ENCODE data around the gene NTSR1. TPM values are rescaled to one million over a fixed set of nuclear protein-coding genes. Genes with fewer than 3 reads are reported as not detected.

The NTSR1 gene
- total RNA-seq, 1 experiment from 2014 or later = not detected

DNA sequence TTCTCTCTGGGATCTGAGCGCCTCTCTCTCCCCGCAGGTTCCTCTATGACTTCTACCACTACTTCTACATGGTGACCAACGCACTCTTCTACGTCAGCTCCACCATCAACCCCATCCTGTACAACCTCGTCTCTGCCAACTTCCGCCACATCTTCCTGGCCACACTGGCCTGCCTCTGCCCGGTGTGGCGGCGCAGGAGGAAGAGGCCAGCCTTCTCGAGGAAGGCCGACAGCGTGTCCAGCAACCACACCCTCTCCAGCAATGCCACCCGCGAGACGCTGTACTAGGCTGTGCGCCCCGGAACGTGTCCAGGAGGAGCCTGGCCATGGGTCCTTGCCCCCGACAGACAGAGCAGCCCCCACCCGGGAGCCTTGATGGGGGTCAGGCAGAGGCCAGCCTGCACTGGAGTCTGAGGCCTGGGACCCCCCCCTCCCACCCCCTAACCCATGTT is 51.4 kb downstream of the NTSR1 start:
- in situ Hi-C loops (cut with HindIII; ENCODE audit: low pct_unique_long_range_greater_than_20kb, low sequenced_read_pairs) = no loop called here
- DNase-seq (ENCODE audit: low read depth) = no peak

DNA sequence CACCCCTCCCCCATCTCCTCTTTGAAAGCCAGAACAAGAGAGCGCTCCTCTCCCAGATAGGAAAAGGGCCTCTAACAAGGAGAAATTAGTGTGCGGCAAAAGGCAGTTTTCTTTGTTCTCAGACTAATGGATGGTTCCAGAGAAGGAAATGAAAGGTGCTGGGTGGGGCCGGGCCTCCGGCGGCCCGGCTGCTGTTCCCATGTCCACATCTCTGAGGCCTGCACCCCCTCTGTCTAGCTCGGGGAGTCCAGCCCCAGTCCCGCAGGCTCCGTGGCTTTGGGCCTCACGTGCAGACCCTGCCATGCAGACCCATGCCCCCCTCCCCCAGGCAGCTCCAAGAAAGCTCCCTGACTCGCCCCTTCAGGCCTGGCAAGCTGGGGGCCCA is 51.8 kb downstream of the NTSR1 start:
- DNase-seq (ENCODE audit: low read depth) = no peak
- in situ Hi-C loops (cut with HindIII; ENCODE audit: low pct_unique_long_range_greater_than_20kb, low sequenced_read_pairs) = no loop called here

DNA sequence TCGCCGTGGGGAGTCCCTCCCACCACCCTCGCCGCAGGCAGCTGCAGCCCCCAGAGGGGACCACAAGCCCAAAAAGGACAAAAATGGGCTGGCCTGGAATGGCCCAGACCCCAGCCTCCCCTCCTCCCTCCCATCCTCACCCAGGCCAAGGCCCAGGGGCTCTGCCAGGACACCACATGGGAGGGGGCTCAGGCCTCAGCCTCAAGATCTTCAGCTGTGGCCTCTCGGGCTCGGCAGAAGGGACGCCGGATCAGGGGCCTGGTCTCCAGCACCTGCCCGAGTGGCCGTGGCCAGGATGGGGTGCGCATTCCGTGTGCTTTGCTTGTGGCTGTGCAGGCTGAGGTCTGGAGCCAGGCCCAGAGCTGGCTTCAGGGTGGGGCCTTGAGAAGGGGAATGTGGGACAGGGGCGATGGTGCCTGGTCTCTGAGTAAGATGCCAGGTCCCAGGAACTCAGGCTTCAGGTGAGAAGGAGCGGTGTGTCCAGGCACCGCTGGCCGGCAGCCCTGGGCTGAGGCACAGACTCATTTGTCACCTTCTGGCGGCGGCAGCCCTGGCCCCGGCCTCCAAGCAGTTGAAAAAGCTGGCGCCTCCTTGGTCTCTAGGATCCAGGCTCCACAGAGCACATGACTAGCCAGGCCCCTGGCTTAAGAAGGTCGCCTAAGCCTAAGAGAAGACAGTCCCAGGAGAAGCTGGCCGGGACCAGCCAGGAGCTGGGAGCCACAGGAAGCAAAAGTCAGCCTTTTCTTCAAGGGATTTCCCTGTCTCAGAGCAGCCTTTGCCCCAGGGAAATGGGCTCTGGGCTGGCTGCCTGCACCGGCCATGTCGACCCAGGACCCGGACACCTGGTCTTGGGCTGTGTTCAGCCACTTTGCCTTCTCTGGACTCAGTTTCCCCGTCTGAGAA is 52.5 kb downstream of the NTSR1 start:
- DNase-seq (ENCODE audit: low read depth) = no peak
- in situ Hi-C loops (cut with HindIII; ENCODE audit: low pct_unique_long_range_greater_than_20kb, low sequenced_read_pairs) = no loop called here

DNA sequence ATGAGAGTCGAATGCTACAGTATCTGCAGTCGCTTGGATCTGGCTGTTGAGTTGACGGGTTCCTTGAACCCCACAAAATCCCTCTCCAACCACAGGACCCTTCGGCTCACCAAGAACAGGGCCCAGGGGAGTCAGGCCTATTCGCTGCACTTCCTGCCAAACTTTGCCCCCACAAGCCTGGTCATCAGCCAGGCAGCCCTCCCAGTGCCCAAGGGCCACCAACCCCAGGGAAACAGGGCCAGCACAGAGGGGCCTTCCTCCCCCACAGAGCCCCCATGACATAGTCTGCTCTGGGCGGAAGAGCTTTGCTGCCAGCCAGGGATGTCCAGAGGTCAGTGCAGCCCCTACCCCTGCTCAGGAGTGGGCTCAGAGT is 53.1 kb downstream of the NTSR1 start:
- in situ Hi-C loops (cut with HindIII; ENCODE audit: low pct_unique_long_range_greater_than_20kb, low sequenced_read_pairs) = no loop called here
- no peak for DNase-seq (ENCODE audit: low read depth)

DNA sequence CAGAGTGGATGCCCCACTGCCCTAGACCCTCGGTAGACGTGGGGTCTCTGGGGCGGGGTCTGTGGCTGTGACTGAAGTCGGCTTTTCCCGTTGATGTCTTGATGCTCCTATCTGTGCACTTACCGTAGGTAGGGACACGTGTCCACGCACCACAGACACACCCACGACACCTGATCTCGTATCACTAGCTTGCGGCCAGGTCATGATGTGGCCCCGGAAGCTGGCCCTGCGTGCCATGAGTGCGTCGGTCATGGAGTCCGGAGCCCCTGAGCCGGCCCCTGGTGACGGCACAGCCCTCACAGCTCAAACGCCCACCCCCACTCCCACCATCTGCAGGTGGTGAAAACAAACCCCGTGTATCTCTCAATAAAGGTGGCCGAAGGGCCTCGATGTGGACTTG is 53.7 kb downstream of the NTSR1 start:
- DNase-seq (ENCODE audit: low read depth) = no peak
- in situ Hi-C loops (cut with HindIII; ENCODE audit: low pct_unique_long_range_greater_than_20kb, low sequenced_read_pairs) = no loop called here

DNA sequence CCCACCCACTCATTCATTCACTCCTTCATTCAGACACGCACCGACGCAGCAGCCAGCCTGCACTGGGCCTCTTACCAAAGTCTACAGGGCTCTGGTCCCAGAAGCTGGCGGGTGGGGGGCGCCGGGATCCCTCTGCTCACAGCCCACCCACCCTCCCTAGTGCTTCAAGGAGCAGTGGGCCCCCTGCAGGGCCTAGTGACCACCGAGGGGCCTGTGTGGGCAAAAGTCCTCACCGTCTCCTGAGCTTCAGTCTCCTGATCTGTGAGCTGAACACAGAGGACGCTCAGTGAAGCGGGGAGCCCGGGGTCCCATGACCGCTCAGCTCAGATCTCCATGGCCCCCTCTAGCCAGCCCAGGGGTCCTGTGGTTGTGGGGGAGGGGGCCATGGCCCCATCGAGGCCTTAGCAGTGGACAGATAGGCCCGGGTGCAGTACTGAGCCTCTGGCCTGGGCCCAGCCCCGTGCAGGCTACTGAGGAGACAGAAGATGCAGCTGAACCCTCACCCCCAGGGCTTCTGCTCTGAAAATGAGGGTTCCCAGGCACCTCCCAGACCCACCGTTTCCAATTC is 54.2 kb downstream of the NTSR1 start:
- no peak for DNase-seq (ENCODE audit: low read depth)
- in situ Hi-C loops (cut with HindIII; ENCODE audit: low pct_unique_long_range_greater_than_20kb, low sequenced_read_pairs) = no loop called here

DNA sequence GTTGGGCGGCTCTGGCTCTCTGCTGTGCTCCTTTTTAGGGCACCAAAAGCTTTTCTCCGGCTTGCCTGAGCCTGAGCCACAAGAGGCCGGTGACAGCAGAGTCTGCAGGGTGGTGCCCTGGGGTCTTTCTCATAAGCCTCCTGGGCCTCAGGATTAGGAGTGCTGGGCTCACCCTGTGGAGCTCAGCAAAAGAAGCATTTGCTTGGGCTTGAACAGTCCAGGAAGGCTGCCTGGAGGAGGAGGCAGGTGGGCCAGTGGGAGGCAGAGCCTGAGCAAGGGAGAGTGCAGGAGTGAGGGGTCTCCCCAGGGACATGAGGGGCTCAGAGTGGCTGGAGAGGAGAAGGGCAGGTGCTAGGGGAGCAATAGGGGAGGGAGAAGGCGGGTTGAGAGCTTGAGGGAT is 54.8 kb downstream of the NTSR1 start:
- DNase-seq (ENCODE audit: low read depth) = no peak
- in situ Hi-C loops (cut with HindIII; ENCODE audit: low pct_unique_long_range_greater_than_20kb, low sequenced_read_pairs) = no loop called here

DNA sequence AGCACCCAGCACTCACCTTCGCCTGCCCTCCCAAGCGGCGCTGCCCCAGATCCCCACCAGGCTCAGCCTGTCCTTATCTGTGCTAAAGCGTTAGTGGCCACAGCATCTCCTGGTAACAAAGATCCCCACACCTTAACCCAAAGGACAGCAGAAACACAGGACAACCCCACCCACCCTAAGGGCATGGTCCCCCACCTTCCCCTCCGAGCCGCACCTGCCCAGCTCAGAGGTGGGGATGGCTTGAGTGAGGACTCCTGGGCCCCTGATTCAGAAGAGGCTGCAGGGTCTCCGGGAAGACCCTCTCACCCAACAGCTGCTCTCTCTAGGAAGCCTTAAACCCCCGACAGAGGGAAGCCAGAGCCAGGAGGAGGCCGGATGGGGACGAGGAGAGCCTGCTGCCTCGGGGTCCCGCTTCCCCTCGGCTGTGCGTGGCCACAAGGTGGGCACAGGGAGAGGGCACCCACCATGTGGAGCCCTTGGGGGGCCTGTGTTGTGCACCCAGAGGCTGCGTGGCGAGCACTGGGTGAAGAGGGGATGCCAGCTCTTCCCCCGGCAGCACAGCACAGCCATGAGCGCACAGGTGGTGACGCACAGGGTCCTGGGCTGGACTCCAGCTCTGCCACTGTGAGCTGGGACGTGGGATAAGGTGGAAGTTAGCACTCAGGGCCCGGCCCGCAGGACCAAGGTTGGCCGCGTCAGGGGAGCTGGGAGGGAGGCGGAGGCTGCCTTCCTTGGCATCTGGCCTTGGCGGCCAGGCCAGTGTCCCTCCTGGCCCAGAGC is 55.7 kb downstream of the NTSR1 start:
- no peak for DNase-seq (ENCODE audit: low read depth)
- in situ Hi-C loops (cut with HindIII; ENCODE audit: low pct_unique_long_range_greater_than_20kb, low sequenced_read_pairs) = no loop called here

DNA sequence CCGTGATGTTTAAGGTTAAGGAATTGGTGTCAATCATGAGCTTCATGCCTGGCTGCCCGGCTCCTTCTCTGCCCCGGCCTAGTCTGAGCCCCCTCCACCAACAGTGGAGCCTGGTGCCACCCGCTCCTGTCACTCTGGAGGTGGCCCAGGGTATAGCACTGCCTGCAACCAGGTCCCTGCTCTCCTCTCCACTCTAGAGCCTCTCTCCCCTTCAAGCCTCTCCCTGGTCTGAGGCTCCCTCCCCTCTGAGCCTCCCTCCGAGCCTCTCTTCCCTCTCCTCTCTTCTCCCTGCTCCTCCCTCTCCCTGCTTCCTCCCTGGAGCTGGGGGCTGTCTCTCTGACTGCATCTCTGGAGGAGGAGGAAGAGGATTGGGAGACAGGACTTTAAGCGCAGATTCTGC is 56.4 kb downstream of the NTSR1 start:
- no peak for DNase-seq (ENCODE audit: low read depth)
- in situ Hi-C loops (cut with HindIII; ENCODE audit: low pct_unique_long_range_greater_than_20kb, low sequenced_read_pairs) = no loop called here

DNA sequence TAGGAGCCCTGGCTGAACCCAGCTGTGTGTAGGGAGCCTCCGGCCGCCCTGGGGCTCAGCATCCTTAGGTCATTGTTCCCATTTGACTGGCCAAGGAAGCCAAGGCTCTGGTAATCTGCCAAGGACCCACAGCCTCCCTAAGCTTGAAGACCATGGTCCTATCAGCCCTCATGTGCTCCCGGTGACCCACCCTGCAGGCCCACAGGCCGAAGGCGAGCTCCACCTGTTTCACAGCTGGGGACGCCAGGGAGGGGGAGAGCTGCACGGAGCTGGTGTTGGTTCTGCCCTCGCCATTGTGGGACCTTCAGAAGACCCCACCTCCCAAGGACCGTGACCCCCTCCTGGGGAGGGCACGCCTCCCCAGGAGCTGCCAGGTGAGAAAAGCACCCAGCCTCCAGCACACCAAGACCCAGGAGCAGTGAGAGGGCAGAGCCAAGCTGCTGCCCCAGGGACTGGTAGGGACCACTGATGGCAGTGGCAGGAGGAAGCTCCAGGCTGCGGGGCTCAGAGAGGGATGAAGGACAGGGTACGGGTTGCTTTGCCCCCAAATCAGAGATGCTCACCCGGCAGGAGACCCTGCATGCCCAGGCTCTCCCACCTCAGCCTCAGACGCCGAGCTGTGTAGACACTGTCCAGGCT is 56.9 kb downstream of the NTSR1 start:
- in situ Hi-C loops (cut with HindIII; ENCODE audit: low pct_unique_long_range_greater_than_20kb, low sequenced_read_pairs) = no loop called here
- no peak for DNase-seq (ENCODE audit: low read depth)

DNA sequence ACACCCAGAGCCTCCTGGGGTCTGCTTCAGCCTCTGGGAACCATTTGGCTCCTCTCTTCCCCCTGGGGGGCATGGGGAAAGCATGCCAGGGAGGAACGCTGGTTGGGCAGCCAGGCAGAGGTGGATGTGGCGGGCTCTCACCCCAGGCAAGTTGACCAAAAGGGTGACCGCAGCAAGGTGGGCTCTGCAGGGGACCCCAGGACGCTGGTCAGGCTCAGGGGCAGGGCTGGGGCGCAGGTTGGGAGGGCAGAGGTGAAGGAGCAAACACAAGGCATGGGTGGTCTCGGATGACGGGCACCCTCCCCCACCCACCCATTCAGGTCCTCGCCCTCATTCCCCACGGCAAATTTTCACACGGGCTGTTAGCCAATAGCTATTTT is 57.4 kb downstream of the NTSR1 start:
- in situ Hi-C loops (cut with HindIII; ENCODE audit: low pct_unique_long_range_greater_than_20kb, low sequenced_read_pairs) = no loop called here
- DNase-seq (ENCODE audit: low read depth) = no peak

DNA sequence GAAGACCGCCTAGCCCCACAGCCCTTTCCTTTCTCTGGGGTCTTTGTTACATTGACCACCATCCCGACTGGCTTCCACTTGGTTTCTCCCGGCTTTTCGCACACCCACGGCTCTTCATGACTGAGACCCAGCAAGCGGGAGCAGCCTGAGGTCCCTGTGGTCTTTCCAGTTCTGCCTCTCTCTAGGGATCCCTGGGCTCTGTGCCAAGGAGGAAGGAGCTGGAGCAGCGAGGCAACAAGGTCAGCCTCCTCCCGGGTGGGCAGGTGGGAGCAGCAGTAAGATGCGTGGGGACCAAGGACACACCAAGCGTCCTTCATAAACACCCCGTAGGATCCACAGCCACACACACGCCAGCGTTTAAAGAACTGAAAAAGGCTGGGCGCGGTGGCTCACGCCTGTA is 58.1 kb downstream of the NTSR1 start:
- in situ Hi-C loops (cut with HindIII; ENCODE audit: low pct_unique_long_range_greater_than_20kb, low sequenced_read_pairs) = no loop called here
- DNase-seq (ENCODE audit: low read depth) = no peak

DNA sequence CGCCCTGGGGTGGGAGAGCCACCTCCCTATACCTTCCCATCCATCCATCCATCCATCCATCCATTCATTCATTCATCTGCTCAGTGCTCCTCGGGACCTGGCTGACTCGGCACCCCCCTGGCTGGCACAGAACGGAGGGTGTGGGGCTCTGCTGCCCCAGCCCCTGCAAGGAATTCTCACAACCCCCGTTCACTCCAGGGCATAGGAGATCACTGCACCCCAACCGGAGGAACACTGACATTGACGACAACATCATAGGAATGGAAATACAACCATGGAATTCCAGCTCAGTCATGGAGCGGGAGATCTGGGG is 59.6 kb downstream of the NTSR1 start:
- in situ Hi-C loops (cut with HindIII; ENCODE audit: low pct_unique_long_range_greater_than_20kb, low sequenced_read_pairs) = no loop called here
- DNase-seq (ENCODE audit: low read depth) = no peak

DNA sequence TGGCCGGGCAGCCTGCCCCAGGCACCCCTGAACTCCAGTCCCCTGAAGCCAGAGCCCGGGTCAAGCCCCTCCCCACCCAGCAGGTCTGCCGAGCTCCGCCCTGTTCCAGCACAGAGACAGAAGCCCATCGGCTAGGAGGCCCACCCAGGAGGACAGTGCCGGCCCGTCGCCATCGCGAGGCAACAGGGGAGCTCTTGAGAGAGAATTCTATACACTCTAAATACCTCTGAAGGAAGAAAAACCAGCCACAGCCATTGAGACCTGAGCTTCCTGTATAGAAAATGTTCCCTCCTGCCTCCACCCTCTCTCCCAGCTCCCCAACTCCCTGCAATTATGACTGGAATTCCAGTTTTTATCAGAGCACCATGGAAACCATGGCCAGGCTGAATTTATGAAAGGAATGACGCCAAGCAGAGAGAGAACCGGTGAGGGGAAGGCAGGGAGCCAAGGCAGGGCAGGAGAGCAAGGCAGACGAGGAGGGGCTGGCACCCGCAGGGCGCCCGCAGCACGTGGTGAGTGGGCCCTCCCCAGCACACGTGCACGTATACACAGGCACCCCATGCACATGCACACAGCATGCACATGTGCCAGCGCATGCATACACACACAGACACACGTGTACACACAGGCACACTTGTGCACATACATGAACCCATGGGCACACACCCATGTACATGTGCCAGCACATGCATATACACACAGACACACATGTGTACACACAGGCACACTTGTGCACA is 60.1 kb downstream of the NTSR1 start:
- DNase-seq (ENCODE audit: low read depth) = no peak
- in situ Hi-C loops (cut with HindIII; ENCODE audit: low pct_unique_long_range_greater_than_20kb, low sequenced_read_pairs) = no loop called here

DNA sequence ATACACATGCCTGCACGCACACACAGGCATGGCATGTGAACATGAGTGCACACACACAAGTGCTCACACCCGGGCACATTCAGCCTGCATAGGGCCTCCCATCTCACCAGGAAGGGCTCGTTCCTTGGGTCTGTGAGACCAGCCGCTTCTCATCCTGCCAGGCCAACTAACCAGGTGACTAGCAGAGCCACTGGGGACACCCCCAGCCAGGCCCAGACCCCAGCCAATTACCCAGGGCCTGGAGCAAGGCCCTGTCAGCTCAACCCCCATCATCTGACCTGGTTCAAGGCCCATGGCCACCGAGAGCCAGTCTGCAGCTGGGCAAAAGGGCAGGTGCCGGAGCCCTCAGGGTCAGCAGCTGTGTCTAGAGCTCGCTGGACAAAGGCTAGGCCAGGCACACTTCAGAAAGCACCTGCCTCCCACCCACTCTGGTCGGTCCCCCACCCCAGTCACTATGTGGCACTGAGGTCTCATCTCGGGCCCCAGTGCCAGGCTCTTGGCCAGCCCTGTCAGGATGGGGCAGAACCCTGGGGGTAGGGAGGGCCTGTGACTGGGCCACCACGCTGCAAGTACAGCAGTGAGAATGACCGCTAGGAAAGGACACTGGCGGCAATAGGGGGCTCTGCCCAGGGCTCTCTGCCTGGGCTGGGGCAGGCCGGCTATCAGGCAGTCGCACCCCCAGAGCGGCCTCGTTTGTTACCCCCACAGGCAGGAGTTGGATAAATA is 60.9 kb downstream of the NTSR1 start:
- DNase-seq (ENCODE audit: low read depth) = no peak
- in situ Hi-C loops (cut with HindIII; ENCODE audit: low pct_unique_long_range_greater_than_20kb, low sequenced_read_pairs) = no loop called here

DNA sequence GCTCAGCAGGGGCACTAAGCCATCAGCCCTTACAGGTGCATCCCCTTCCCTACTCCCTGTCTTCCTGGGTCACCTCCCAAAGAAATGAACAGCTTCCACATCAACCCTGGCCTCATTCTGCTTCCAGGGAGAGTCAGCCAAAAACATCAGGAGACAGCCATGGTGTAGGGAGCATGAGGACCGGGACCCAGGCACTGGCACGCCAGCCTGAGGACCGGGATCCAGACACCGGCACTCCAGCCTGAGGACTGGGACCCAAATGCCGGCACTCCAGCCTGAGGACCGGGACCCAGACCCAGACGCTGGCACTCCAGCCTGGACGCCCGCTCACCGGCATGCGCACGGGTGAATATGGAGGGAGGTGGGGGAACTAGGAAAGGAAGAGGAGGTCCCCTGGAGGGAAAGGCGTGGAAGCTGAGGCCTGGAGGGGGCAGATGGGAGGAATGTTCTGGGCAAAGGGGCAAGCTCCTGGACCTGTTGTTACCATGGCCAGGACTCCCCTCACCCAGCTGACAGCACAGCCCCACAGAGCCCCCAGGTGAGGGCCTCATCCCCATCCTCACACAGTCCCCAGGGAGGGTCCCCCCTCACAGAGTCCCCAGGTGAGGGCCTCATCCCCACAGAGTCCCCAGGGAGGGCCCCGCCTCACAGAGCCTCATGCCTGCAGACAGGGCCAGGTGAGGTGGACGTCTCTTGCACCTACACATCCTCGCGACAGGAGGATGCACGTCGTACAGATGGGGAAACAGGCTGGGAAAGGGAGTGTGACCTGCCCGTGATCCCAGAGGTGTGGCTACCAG is 61.7 kb downstream of the NTSR1 start:
- no peak for DNase-seq (ENCODE audit: low read depth)
- in situ Hi-C loops (cut with HindIII; ENCODE audit: low pct_unique_long_range_greater_than_20kb, low sequenced_read_pairs) = no loop called here

DNA sequence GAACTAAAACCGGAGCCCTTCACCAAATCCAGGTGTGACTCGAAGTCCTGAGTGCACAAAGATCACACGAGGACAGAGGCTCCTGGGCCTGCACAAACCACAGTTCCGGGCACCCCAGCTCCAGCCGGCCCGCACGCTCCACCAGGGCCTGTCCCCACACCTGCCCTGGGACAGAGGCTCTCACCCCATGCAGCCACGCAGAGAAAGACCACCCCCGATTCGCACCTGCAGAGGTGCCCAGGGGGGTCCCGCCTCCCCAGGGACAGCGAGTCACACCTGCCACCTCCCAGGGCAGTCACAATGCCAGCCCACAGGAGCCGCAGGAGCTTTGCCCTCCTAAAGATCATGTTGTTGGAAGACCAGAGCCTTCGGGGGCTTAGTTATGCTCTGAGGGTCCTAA is 62.3 kb downstream of the NTSR1 start:
- in situ Hi-C loops (cut with HindIII; ENCODE audit: low pct_unique_long_range_greater_than_20kb, low sequenced_read_pairs) = no loop called here
- DNase-seq (ENCODE audit: low read depth) = no peak

Measured in Caki2 (cell line).